Measurements from ENCODE around the gene EHMT2.
A peak's percentile ranks its signal among the peaks of the same experiment; 100 is the strongest.
"Not testable (repeated sequence)": the region's sequence is repeated elsewhere in the genome, so short reads cannot be mapped to it uniquely, and the experiment has no call there.

Gene EHMT2

DNA sequence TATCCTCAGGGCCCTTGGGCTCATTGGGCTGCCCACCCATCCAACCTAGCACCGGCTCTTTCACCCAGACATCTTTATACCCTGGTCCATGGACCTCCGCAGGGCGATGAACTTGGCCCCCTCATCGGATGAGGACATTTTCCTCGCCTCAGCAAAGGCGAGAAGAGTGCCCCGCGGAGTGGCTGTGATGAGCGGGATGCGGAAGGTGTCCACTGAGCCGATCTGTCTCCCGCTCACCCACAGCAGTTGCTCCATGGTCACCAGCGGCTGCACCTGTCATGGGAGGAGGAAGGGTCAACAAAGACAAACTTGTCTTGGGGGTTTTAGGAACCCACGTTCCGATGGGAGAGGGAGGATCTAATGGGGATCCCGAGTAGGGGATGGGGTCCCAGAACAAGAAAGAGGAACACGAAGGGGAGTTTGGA is 35.6 kb downstream of the EHMT2 start:
- H3K36me3 ChIP-seq (replicated peaks) = peaks cover 20% of the 10 kb centered on the region
- no peak for DNase-seq
- in situ Hi-C loops (cut with HindIII; ENCODE audit: low pct_ligation_motif_present, low sequenced_read_pairs) = no loop called here
- peak overlapping the region; percentile 94 for H3K4me3 ChIP-seq (ENCODE audit: low read depth, low read length)
- no peaks in the 10 kb centered on the region for H3K27me3 ChIP-seq (replicated peaks)
- H3K27ac ChIP-seq = peak overlapping the region; percentile 87
- TF ChIP-seq, protein P1, sequence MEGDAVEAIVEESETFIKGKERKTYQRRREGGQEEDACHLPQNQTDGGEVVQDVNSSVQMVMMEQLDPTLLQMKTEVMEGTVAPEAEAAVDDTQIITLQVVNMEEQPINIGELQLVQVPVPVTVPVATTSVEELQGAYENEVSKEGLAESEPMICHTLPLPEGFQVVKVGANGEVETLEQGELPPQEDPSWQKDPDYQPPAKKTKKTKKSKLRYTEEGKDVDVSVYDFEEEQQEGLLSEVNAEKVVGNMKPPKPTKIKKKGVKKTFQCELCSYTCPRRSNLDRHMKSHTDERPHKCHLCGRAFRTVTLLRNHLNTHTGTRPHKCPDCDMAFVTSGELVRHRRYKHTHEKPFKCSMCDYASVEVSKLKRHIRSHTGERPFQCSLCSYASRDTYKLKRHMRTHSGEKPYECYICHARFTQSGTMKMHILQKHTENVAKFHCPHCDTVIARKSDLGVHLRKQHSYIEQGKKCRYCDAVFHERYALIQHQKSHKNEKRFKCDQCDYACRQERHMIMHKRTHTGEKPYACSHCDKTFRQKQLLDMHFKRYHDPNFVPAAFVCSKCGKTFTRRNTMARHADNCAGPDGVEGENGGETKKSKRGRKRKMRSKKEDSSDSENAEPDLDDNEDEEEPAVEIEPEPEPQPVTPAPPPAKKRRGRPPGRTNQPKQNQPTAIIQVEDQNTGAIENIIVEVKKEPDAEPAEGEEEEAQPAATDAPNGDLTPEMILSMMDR (IDR thresholded peaks at IDR 0.05; ENCODE audit: low read depth, low read length, missing control alignments) = no peak

DNA sequence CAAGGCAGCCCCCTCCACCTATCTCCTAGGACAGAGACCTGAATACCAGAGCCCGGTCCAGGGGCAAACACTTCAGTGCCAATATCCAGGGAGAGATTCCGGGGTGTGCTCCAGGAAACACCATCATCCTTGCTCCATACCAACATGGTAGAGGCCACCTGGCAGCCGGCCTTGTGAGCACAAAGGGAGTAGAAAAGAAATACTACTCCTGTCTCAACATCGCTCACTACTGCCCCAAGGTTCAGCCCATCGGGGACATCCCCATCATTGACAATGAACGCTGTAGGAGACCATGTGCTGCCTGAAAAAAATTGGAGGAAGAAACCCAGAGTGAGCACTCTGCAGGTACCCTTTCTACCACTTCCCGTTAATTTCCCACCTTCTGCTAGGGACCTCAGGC is 36.3 kb downstream of the EHMT2 start:
- in situ Hi-C loops (cut with HindIII; ENCODE audit: low pct_ligation_motif_present, low sequenced_read_pairs) = no loop called here
- H3K27me3 ChIP-seq (replicated peaks) = no peaks in the 10 kb centered on the region
- H3K4me3 ChIP-seq (ENCODE audit: low read depth, low read length) = no peak overlapping the region

DNA sequence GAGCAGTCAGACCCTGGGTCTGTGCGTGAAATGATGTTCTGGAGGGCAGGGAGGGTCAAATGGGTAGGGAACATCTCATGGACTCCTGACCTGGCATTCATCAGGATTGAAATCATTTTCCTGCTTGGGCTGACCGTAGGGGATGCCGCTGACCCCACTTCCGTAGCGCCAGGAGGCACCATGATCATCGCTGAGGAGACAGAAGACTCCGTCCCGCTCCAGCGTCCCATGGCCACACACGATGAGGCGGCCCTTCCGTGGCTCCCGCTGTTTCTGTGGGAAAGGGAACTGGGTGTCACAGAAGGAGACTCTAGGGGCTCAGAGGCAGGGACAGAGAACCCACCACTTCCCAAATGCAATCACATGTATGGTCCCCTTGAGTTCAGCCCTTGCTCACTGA is 37.1 kb downstream of the EHMT2 start:
- no peak for DNase-seq
- no peaks in the 10 kb centered on the region for H3K27me3 ChIP-seq (replicated peaks)
- no peak overlapping the region for H3K4me3 ChIP-seq (ENCODE audit: low read depth, low read length)
- H3K36me3 ChIP-seq (replicated peaks) = peaks cover 20% of the 10 kb centered on the region
- no peak overlapping the region for H3K27ac ChIP-seq
- in situ Hi-C loops (cut with HindIII; ENCODE audit: low pct_ligation_motif_present, low sequenced_read_pairs) = no loop called here
- TF ChIP-seq, protein P1 (IDR thresholded peaks at IDR 0.05; ENCODE audit: low read depth, low read length, missing control alignments) = no peak

More for the DNA sequence above, 36.3 kb downstream of the EHMT2 start:
- Histone ChIP-seq H3K27ac (no peak overlapping the region), H3K36me3 (replicated peaks) (peaks cover 20% of the 10 kb centered on the region)
- TF ChIP-seq, protein P1 (IDR thresholded peaks at IDR 0.05; ENCODE audit: low read depth, low read length, missing control alignments) = no peak
- DNase-seq = no peak

DNA sequence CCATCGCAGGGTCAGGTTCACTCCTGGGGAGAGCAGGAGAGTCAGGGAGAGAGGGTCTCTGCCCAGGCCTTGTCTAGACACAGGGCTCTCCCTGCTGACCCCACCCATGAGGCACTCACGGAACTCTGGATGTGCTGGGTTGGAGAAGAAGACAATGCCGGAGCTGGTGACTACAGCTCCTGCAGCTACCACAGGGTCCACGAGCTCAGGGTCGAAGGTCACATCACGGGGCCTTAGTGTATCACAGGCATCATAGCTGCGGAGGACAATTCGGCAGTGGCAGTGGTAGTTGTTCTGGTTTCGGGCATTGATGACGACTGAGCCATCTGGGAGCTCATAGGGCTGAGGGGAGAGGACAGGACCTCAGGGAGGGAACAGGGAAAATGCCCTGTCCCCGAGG is 37.6 kb downstream of the EHMT2 start:
- TF ChIP-seq, protein P1 (IDR thresholded peaks at IDR 0.05; ENCODE audit: low read depth, low read length, missing control alignments) = no peak
- no peak for DNase-seq
- in situ Hi-C loops (cut with HindIII; ENCODE audit: low pct_ligation_motif_present, low sequenced_read_pairs) = no loop called here
- H3K27me3 ChIP-seq (replicated peaks) = no peaks in the 10 kb centered on the region
- no peak overlapping the region for H3K27ac ChIP-seq
- H3K4me3 ChIP-seq (ENCODE audit: low read depth, low read length) = no peak overlapping the region
- peaks cover 20% of the 10 kb centered on the region for H3K36me3 ChIP-seq (replicated peaks)

DNA sequence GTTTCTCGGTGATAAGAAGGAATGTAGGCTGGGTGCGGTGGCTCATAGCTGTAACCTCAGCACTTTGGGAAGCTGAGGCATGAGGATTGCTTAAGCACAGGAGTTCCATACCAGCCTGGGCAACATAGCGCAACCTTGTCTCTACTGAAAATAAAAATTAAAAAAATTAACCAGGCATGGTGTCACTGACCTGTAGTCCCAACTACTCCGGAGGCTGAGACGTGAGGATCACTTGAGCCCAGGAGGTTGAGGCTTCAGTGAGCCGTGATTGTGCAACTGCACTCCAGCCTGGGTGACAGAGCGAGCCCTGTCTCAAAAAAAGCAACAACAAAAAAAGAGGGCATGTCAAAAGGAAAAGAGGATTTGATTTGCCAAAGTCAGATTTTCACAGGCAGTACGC is 38.8 kb downstream of the EHMT2 start:
- peaks cover 20% of the 10 kb centered on the region for H3K36me3 ChIP-seq (replicated peaks)
- no peak overlapping the region for H3K4me3 ChIP-seq (ENCODE audit: low read depth, low read length)
- no peaks in the 10 kb centered on the region for H3K27me3 ChIP-seq (replicated peaks)
- TF ChIP-seq, protein P1 (IDR thresholded peaks at IDR 0.05; ENCODE audit: low read depth, low read length, missing control alignments) = no peak
- no peak overlapping the region for H3K27ac ChIP-seq
- in situ Hi-C loops (cut with HindIII; ENCODE audit: low pct_ligation_motif_present, low sequenced_read_pairs) = no loop called here
- DNase-seq = no peak

DNA sequence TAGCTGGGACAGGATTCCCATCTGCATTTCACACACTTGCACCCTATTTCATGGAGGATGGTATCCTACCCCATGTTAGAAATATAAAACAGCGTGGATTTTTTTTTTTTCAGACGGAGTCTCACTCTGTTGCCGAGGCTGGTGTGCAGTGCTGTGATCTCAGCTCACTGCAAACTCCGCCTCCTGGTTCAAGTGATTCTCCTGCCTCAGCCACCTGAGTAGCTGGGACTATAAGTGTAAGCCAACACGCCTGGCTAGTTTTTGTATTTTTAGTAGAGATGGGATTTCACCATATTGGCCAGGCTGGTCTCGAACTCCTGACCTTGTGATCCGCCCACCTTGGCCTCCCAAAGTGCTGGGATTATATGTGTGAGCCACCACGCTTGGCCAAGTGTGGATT is 39.7 kb downstream of the EHMT2 start:
- in situ Hi-C loops (cut with HindIII; ENCODE audit: low pct_ligation_motif_present, low sequenced_read_pairs); H3K27ac ChIP-seq; H3K27me3 ChIP-seq (replicated peaks); DNase-seq; H3K4me3 ChIP-seq (ENCODE audit: low read depth, low read length): not testable (repeated sequence)
- peaks cover 20% of the 10 kb centered on the region for H3K36me3 ChIP-seq (replicated peaks)

DNA sequence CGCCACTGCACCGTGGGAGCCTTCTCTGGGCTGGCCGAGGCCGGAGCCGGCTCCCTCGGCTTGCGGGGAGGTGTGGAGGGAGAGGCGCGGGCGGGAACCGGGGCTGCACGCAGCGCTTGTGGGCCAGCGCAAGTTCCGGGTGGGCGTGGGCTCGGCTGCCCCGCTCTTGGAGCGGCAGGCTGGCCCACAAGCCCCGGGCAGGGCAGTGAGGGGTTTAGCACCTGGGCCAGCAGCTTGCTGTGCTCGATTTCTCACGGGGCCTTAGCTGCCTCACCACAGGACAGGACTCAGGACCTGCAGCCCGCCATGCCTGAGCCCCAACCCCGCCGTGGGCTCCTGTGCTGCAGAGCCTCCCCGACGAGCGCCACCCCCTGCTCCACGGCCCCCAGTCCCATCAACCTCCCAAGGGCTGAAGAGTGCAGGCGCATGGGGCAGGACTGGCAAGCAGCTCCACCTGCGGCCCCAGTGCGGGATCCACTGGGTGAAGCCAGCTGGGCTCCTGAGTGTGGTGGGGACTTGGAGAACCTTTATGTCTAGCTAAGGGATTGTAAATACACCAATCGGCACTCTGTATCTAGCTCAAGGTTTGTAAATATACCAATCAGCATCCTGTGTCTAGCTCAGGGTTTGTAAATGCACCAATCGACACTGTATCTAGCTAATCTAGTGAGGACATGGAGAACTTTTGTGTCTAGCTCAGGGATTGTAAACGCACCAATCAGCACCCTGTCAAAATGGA is 45.3 kb downstream of the EHMT2 start:
- H3K27ac ChIP-seq; DNase-seq; H3K36me3 ChIP-seq (replicated peaks); in situ Hi-C loops (cut with HindIII; ENCODE audit: low pct_ligation_motif_present, low sequenced_read_pairs); H3K27me3 ChIP-seq (replicated peaks); H3K4me3 ChIP-seq (ENCODE audit: low read depth, low read length): not testable (repeated sequence)

Data from brain microvascular endothelial cell (primary cell).